ENCODE measurements around the gene ABCA8. TPM values are rescaled to one million over a fixed set of nuclear protein-coding genes. Genes with fewer than 3 reads are reported as not detected.
"Not testable (repeated sequence)": the region's sequence is repeated elsewhere in the genome, so short reads cannot be mapped to it uniquely, and the experiment has no call there.

ABCA8 gene
- total RNA-seq, 1 donor from 2014 or later = 38.3 TPM

GRCh38 chr17:68824707-68825106 is 130.5 kb downstream of the ABCA8 start:
- no peak for TF ChIP-seq CTCF (IDR thresholded peaks at IDR 0.05)
- Histone ChIP-seq H3K36me3 (no peaks in the 10 kb centered on the region), H3K27ac (no peak overlapping the region), H3K27me3 (ENCODE audit: low read depth) (no peaks in the 10 kb centered on the region), H3K9me3 (no peaks in the 10 kb centered on the region), H3K4me1 (no peaks in the 10 kb centered on the region), H3K4me3 (no peak overlapping the region)
- DNase-seq (no peak), ATAC-seq (no peak)
- intact Hi-C loops (cut with DNase I) = no loop called here

- H3K4me3 ChIP-seq; H3K27me3 ChIP-seq (ENCODE audit: low read depth); ATAC-seq; DNase-seq; intact Hi-C loops (cut with DNase I); H3K9me3 ChIP-seq; H3K36me3 ChIP-seq; H3K27ac ChIP-seq; H3K4me1 ChIP-seq: not testable (repeated sequence)
Measured at GRCh38 chr17:68824185-68824584, 131.0 kb downstream of the ABCA8 start.

- no peak for TF ChIP-seq CTCF (IDR thresholded peaks at IDR 0.05)
- ATAC-seq = no peak
- Histone ChIP-seq H3K4me1 (no peaks in the 10 kb centered on the region), H3K9me3 (no peaks in the 10 kb centered on the region), H3K27me3 (ENCODE audit: low read depth) (no peaks in the 10 kb centered on the region), H3K36me3 (no peaks in the 10 kb centered on the region), H3K4me3 (no peak overlapping the region), H3K27ac (no peak overlapping the region)
- intact Hi-C loops (cut with DNase I) = no loop called here
- no peak for DNase-seq
Measured at GRCh38 chr17:68822719-68823289, 132.4 kb downstream of the ABCA8 start.

- Histone ChIP-seq H3K27ac (no peak overlapping the region), H3K9me3 (no peaks in the 10 kb centered on the region), H3K36me3 (no peaks in the 10 kb centered on the region), H3K27me3 (ENCODE audit: low read depth) (no peaks in the 10 kb centered on the region), H3K4me3 (no peak overlapping the region), H3K4me1 (no peaks in the 10 kb centered on the region)
- no peak for DNase-seq
- intact Hi-C loops (cut with DNase I) = no loop called here
- TF ChIP-seq CTCF (IDR thresholded peaks at IDR 0.05) = no peak
- ATAC-seq = no peak
Measured at GRCh38 chr17:68821860-68822696, 133.1 kb downstream of the ABCA8 start.

GRCh38 chr17:68820825-68821481 is 134.2 kb downstream of the ABCA8 start:
- Histone ChIP-seq H3K27me3 (ENCODE audit: low read depth) (no peaks in the 10 kb centered on the region), H3K9me3 (no peaks in the 10 kb centered on the region), H3K27ac (no peak overlapping the region), H3K4me1 (no peaks in the 10 kb centered on the region), H3K36me3 (no peaks in the 10 kb centered on the region), H3K4me3 (no peak overlapping the region)
- intact Hi-C loops (cut with DNase I) = no loop called here
- ATAC-seq (no peak), DNase-seq (no peak)
- no peak for TF ChIP-seq CTCF (IDR thresholded peaks at IDR 0.05)

GRCh38 chr17:68820476-68820824 is 134.7 kb downstream of the ABCA8 start:
- intact Hi-C loops (cut with DNase I) = no loop called here
- TF ChIP-seq CTCF (IDR thresholded peaks at IDR 0.05) = no peak

More at GRCh38 chr17:68820476-68820824, 134.7 kb downstream of the ABCA8 start:
- H3K9me3 ChIP-seq = no peaks in the 10 kb centered on the region
- no peak overlapping the region for H3K27ac ChIP-seq
- no peaks in the 10 kb centered on the region for H3K27me3 ChIP-seq (ENCODE audit: low read depth)
- H3K4me3 ChIP-seq = no peak overlapping the region
- ATAC-seq = no peak
- DNase-seq = no peak
- no peaks in the 10 kb centered on the region for H3K36me3 ChIP-seq
- no peaks in the 10 kb centered on the region for H3K4me1 ChIP-seq

Data from lower lobe of right lung (tissue), 2 donors.